H1 (cell line): ENCODE measurements around the gene GGT5.
A peak's percentile ranks its signal among the peaks of the same experiment; 100 is the strongest.

Experiments
- CHD1 ChIP-seq: IDR thresholded peaks from 2 replicates; pipeline ENCODE4 v1.6.1; 2012; ENCODE audit warnings: low read depth, low read length, improper control_type of control experiment
- EP300 ChIP-seq, 2 experiments: IDR thresholded peaks; 1 replicate in 1 of 2; 2 replicates in 1 of 2; pipeline ENCODE4 v1.6.1; 2011 to 2012; ENCODE audit warnings: low read depth in 2 of 2, low read length in 2 of 2, mild to moderate bottlenecking in 2 of 2, borderline replicate concordance in 1 of 2, inconsistent platforms in 1 of 2, moderate library complexity in 1 of 2
- EZH2 ChIP-seq: fragments of 200-600 bp; sonication (generic); IDR thresholded peaks from 2 replicates; pipeline ENCODE4 v1.7.1; 2012; ENCODE audit warnings: low read depth, mild to moderate bottlenecking, moderate library complexity, low read length, inconsistent platforms; ENCODE audit not compliant: severe bottlenecking
- HDAC6 ChIP-seq: IDR thresholded peaks from one replicate; pipeline ENCODE4 v1.7.1; 2012; ENCODE audit warnings: low read depth, mild to moderate bottlenecking, inconsistent platforms, low read length, moderate library complexity
- PHF8 ChIP-seq: fragments of 200-600 bp; sonication (generic); conservative IDR thresholded peaks from 2 replicates; pipeline ENCODE4 v1.7.1; 2012; ENCODE audit warnings: low read depth, mild to moderate bottlenecking, inconsistent platforms, low read length, moderate library complexity
- SIN3A ChIP-seq, 2 experiments: IDR thresholded peaks in 1 of 2; conservative IDR thresholded peaks in 1 of 2; 2 replicates each; pipeline ENCODE4 v1.6.1; 2011 to 2012; ENCODE audit warnings: low read length in 2 of 2, improper control_type of control experiment in 1 of 2, low read depth in 1 of 2, mild to moderate bottlenecking in 1 of 2
- SP1 ChIP-seq: IDR thresholded peaks from 2 replicates; pipeline ENCODE4 v1.6.1; 2011; ENCODE audit warnings: low read depth, low read length
- TF ChIP-seq, protein P1 (sequence below), 3 experiments: IDR thresholded peaks; 1 replicate in 2 of 3; 2 replicates in 1 of 3; pipeline versions ENCODE4 v1.5.1 to v1.6.1; 2011; ENCODE audit warnings: low read length in 3 of 3, mild to moderate bottlenecking in 3 of 3, inconsistent platforms in 2 of 3, low read depth in 1 of 3, moderate library complexity in 1 of 3; ENCODE audit not compliant: insufficient read depth in 1 of 3; ENCODE audit errors: control extremely low read depth in 1 of 3
- TF ChIP-seq, protein P2 (sequence below): IDR thresholded peaks from 2 replicates; pipeline ENCODE4 v1.6.1; 2012; ENCODE audit warnings: inconsistent platforms

DNA sequence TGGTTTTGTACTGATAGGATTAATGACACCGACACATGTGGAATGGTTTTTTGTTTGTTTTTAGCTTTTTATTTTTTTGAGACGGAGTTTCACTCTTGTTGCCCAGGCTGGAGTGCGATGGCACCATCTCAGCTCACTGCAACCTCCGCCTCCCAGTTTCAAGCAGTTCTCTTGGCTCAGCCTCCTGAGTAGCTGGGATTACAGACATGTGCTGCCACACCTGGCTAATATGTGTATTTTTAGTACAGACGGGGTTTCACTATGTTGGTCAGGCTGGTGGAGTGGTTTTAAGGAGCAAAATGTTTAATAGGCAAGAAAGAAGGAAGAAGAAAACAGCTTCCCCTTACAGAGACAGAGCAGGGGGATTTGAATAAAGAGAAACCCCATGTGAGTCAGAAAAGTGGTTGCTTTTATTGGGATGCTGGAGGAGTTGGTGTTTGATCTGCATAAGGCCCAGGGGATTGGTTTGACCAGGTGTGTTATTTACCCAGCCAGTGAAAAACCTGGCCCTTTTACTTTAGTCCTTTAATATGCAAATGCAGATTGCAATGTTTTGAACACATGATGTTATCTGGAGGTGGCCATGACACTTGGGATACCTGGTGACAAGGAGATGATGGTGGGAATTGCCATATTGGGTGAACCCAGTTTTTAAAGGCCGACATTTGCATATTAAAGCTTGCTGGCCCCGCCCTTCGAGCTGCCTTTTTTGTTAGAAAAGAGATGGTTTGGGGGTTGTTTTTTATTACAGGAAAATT lies 39.3 kb downstream of the GGT5 start:
- TF ChIP-seq SIN3A (conservative IDR thresholded peaks at IDR 0.05 in 1 of 2, IDR thresholded peaks at IDR 0.05 in 1 of 2; ENCODE audit: low read depth in 1 of 2, low read length in 2 of 2): no peak
- TF ChIP-seq, protein P1, sequence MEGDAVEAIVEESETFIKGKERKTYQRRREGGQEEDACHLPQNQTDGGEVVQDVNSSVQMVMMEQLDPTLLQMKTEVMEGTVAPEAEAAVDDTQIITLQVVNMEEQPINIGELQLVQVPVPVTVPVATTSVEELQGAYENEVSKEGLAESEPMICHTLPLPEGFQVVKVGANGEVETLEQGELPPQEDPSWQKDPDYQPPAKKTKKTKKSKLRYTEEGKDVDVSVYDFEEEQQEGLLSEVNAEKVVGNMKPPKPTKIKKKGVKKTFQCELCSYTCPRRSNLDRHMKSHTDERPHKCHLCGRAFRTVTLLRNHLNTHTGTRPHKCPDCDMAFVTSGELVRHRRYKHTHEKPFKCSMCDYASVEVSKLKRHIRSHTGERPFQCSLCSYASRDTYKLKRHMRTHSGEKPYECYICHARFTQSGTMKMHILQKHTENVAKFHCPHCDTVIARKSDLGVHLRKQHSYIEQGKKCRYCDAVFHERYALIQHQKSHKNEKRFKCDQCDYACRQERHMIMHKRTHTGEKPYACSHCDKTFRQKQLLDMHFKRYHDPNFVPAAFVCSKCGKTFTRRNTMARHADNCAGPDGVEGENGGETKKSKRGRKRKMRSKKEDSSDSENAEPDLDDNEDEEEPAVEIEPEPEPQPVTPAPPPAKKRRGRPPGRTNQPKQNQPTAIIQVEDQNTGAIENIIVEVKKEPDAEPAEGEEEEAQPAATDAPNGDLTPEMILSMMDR (IDR thresholded peaks at IDR 0.05; ENCODE audit: control extremely low read depth in 1 of 3, insufficient read depth in 1 of 3, low read depth in 1 of 3, low read length in 3 of 3): peak in 1 of 3 experiments; percentile 8; a peak in 2 of 4 replicates
- no peak for TF ChIP-seq SP1
- TF ChIP-seq HDAC6: no peak
- TF ChIP-seq EZH2: no peak
- TF ChIP-seq, protein P2, sequence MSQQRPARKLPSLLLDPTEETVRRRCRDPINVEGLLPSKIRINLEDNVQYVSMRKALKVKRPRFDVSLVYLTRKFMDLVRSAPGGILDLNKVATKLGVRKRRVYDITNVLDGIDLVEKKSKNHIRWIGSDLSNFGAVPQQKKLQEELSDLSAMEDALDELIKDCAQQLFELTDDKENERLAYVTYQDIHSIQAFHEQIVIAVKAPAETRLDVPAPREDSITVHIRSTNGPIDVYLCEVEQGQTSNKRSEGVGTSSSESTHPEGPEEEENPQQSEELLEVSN: no peak
- no peak for TF ChIP-seq PHF8
- no peak for TF ChIP-seq EP300 (IDR thresholded peaks at IDR 0.05; ENCODE audit: borderline replicate concordance in 1 of 2, low read depth in 2 of 2, low read length in 2 of 2)
- TF ChIP-seq CHD1: no peak
